Right lobe of liver (tissue), 6 donors: ENCODE results near the gene MN1. TPM values are rescaled to one million over a fixed set of nuclear protein-coding genes. Genes with fewer than 3 reads are reported as not detected.
"Not testable (repeated sequence)": the region's sequence is repeated elsewhere in the genome, so short reads cannot be mapped to it uniquely, and the experiment has no call there.

ENCODE experiments used
- ATAC-seq, 4 donors: fragments of 200-7000 bp; cut with Tn5 transposase; one replicate each; pipeline ENCODE4 v1.9.1; 2020; ENCODE audit warnings: mild to moderate bottlenecking in 4 of 4, moderate library complexity in 4 of 4
- DNase-seq, 3 donors: peaks; one replicate each; pipeline ENCODE4 v3.0.0-alpha.2; 2020
- H3K27ac ChIP-seq, 3 donors: fragments of 200-600 bp; one replicate each; pipeline ENCODE4 v1.8.0; 2022
- H3K27me3 ChIP-seq, 2 donors: fragments of 200-600 bp; one replicate each; pipeline ENCODE4 v1.8.0; 2022
- H3K36me3 ChIP-seq, 4 donors: fragments of 200-600 bp; sonication (generic) in 1 of 4; one replicate each; pipeline versions ENCODE4 v1.5.1 to v1.8.0; 2017 to 2022; ENCODE audit warnings: control low read depth in 1 of 4
- H3K4me1 ChIP-seq, 4 donors: fragments of 200-600 bp; sonication (generic) in 1 of 4; one replicate each; pipeline versions ENCODE4 v1.5.1 to v1.8.0; 2017 to 2022; ENCODE audit warnings: control low read depth in 1 of 4
- H3K4me3 ChIP-seq, 3 donors: fragments of 200-600 bp; one replicate each; pipeline ENCODE4 v1.8.0; 2022
- H3K9me3 ChIP-seq, 4 donors: fragments of 200-600 bp; sonication (generic) in 1 of 4; one replicate each; pipeline versions ENCODE4 v1.5.1 to v1.8.0; 2017 to 2022; ENCODE audit warnings: control low read depth in 1 of 4
- CTCF ChIP-seq, 4 donors: fragments of 200-600 bp in 3 of 4; fragments of 450-650 bp in 1 of 4; IDR thresholded peaks; one replicate each; pipeline versions ENCODE4 v1.5.1 to v1.8.0; 2016 to 2022; ENCODE audit warnings: antibody characterized with exemption in 4 of 4, mild to moderate bottlenecking in 2 of 4
- POLR2A ChIP-seq: fragments of 450-650 bp; IDR thresholded peaks from one replicate; pipeline ENCODE4 v1.6.1; 2017; ENCODE audit warnings: antibody characterized with exemption, mild to moderate bottlenecking
- WGBS: methylation state at CpG from one replicate; pipeline ENCODE4 v1.1.6; 2018; ENCODE audit warnings: low coverage, low lambda C conversion rate; ENCODE audit not compliant: insufficient coverage; ENCODE audit errors: missing lambda C conversion rate; 5-methylcytosine and 5-hydroxymethylcytosine counted together
- intact Hi-C, 2 donors: fragments of 100-400 bp; cut with DNase I; formaldehyde crosslinking; loops; one replicate each; pipeline versions ENCODE4 v1.11.2 to v1.14.1; 2022
- total RNA-seq, 6 experiments: library from RNA; depleted of rRNA in 2 of 6; stranded (reverse); fragments of >200 nt in 2 of 6; fragmentation: NEBNext Ultra II Directional in 3 of 6; extraction: Animal tissue kit (Norgen Biotek cat#: 25700) in 3 of 6; gene quantifications; one replicate each; pipeline versions ENCODE4 v1.1.0 to v1.2.4, GENCODE V29; 2016 to 2023
- donor health status: DM: no; HTN: yes; CAD: no.
- donor health status: DM: no; HTN: no; CAD: no.
- donor health status: DM: no; HTN: no; CAD: no.
- donor health status: DM: no; HTN: yes; CAD: no.
- donor health status: DM: no; HTN: yes; CAD: no.

MN1 gene
- total RNA-seq, 6 experiments from 2014 or later: 0.10 to 0.77 (median 0.46) TPM

DNA sequence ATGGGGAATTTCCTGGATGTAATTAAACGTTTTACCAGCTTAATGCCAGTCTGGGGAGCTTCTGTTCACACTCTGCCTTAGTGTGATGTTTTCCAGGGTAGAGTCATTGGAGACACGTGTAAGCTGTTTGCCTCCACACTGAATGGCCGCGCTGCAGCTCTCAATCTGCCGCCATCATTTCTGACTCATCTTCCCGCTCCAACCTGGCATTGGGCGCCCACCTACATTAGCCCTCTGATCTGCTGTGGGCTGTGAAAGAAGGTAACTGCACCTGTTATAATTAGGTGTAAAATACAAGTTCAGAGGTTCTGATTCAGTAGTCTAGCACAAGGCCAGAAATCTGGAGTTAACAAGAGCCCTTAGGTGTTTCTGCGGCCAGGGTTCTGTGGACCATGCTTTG lies 54.6 kb downstream of the MN1 start:
- Histone ChIP-seq H3K9me3 (no peaks in the 10 kb centered on the region), H3K27ac (no peak overlapping the region), H3K4me1 (no peaks in the 10 kb centered on the region), H3K36me3 (no peaks in the 10 kb centered on the region), H3K27me3 (no peaks in the 10 kb centered on the region), H3K4me3 (no peak overlapping the region)
- intact Hi-C loops: no loop called here
- no peak for DNase-seq
- ATAC-seq: no peak
- 44% methylated on average over 3 of the region's 8 CpGs for WGBS
- TF ChIP-seq CTCF (IDR thresholded peaks at IDR 0.05) (no peak), POLR2A (no peak)

- no peak for ATAC-seq
- no peak overlapping the region for H3K4me3 ChIP-seq
- DNase-seq: no peak
- no peaks in the 10 kb centered on the region for H3K27me3 ChIP-seq
- 92% methylated on average over 6 of the region's 7 CpGs for WGBS
- TF ChIP-seq POLR2A: no peak
- TF ChIP-seq CTCF (IDR thresholded peaks at IDR 0.05): no peak
- intact Hi-C loops: no loop called here
- H3K4me1 ChIP-seq: no peaks in the 10 kb centered on the region
- H3K9me3 ChIP-seq: no peaks in the 10 kb centered on the region
- H3K27ac ChIP-seq: no peak overlapping the region
- no peaks in the 10 kb centered on the region for H3K36me3 ChIP-seq
Observed at GRCh38 chr22:27745809-27746208, 55.7 kb downstream of the MN1 start.

DNA sequence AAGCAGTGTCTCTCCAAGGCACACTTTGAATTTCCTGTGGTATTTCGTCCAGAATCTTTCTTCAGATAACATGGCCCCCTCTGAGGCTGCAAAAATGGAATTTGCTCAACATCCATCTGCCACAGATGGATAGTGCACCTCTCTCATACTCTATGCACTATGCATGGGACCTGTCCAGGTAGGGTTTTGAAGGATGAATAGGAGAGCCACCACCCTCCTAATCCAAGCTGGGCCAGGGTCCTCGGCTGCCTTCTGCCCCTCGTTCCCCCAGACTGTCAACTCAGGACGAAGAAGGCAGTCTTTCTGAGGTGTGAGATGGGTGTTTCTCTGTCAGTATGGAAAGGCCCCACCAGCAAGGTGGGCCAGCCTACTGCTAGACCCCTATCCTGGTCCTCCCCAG lies 56.4 kb downstream of the MN1 start:
- Histone ChIP-seq H3K36me3 (no peaks in the 10 kb centered on the region), H3K9me3 (no peaks in the 10 kb centered on the region), H3K27ac (no peak overlapping the region), H3K4me3 (no peak overlapping the region), H3K4me1 (no peaks in the 10 kb centered on the region), H3K27me3 (no peaks in the 10 kb centered on the region)
- no peak for DNase-seq
- WGBS: 66% methylated on average over 4 of the region's 4 CpGs
- no peak for ATAC-seq
- intact Hi-C loops: no loop called here
- TF ChIP-seq CTCF (IDR thresholded peaks at IDR 0.05) (no peak), POLR2A (no peak)

DNA sequence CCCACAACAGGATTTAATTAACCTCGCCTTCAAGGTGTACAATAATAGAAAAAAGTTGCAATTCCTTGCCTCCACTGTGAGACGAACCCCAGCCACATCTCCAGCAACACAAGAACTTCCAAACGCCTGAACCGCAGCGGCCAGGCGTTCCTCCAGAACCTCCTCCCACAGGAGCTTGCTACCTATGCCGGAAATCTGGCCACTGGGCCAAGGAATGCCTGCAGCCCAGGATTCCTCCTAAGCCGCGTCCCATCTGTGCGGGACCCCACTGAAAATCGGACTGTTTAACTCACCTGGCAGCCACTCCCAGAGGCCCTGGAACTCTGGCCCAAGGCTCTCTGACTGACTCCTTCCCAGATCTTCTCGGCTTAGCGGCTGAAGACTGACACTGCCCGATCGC lies 57.5 kb downstream of the MN1 start:
- intact Hi-C loops, DNase-seq, H3K9me3 ChIP-seq, H3K4me1 ChIP-seq, H3K27ac ChIP-seq, H3K4me3 ChIP-seq, H3K27me3 ChIP-seq, H3K36me3 ChIP-seq, ATAC-seq: not testable (repeated sequence)
- WGBS: 48% methylated on average over 7 of the region's 15 CpGs

- Histone ChIP-seq H3K27me3 (no peaks in the 10 kb centered on the region), H3K4me1 (no peaks in the 10 kb centered on the region), H3K9me3 (no peaks in the 10 kb centered on the region), H3K4me3 (no peak overlapping the region), H3K27ac (no peak overlapping the region), H3K36me3 (no peaks in the 10 kb centered on the region)
- DNase-seq: no peak
- ATAC-seq: no peak
- 70% methylated on average over 2 of the region's 3 CpGs for WGBS
- intact Hi-C loops: no loop called here
- TF ChIP-seq POLR2A: no peak
- no peak for TF ChIP-seq CTCF (IDR thresholded peaks at IDR 0.05)
Observed at GRCh38 chr22:27740202-27740748, 61.3 kb downstream of the MN1 start.
